ENCODE data around the gene ANO7. TPM values are rescaled to one million over a fixed set of nuclear protein-coding genes. Genes with fewer than 3 reads are reported as not detected.

The ANO7 gene
- total and polyA plus RNA-seq, 2 of the 13 experiments (the other 11 are each of a cell fraction or from before 2014, with no cell fraction given), result 4.1 to 4.9 TPM

DNA sequence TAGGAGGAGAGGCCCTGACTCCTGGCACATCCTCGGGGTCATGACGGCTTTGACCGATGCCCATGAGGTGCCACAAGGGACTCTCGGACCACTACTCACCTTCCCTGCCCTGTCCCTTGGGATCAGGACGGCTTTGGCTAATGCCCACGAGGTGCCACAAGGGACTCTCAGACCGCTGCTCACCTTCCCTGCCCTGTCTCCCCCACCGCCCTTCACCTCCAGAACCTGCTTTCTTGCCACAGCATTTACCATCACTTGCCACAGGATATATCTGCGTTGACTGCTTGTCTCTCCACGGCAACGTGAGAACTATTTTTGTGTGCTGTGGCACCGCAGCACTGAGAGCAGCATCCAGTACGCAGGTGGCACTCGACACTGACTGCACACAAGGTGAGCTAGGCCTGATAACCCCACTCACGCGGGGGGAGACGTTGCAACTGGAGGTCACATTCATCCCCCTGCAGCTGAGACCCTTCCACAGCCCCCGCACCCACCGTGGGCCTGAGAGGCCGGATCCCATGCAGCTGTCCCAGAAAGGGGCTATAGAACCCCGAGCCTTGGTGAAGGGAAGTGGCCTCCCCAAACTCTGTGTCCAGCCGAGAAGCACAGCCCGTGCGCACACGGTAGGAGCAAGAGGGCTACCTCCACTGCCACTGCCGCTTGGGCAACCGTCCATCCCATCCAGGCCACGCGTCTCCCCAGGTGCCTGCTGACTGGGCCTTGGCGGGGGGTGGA, 47.5 kb downstream of the ANO7 start (continued):
- TF ChIP-seq ZNF121 (CRISPR knock-in tag; IDR thresholded peaks at IDR 0.05) (no peak), CAMTA2 (CRISPR knock-in tag; IDR thresholded peaks at IDR 0.05; ENCODE audit: borderline replicate concordance) (0 out of 2 replicates have a peak, but pooled peaks have one; percentile 54), KIAA2018 (CRISPR knock-in tag; IDR thresholded peaks at IDR 0.05; ENCODE audit: borderline replicate concordance) (no peak), ZNF253 (CRISPR knock-in tag; IDR thresholded peaks at IDR 0.05; ENCODE audit: borderline replicate concordance) (0 out of 2 replicates have a peak, but pooled peaks have one; percentile 9), ZNF746 (CRISPR knock-in tag; IDR thresholded peaks at IDR 0.05) (no peak), CHCHD3 (CRISPR knock-in tag; IDR thresholded peaks at IDR 0.05) (no peak), ZHX2 (IDR thresholded peaks at IDR 0.05; ENCODE audit: low read depth) (no peak), ZHX2 (CRISPR knock-in tag; IDR thresholded peaks at IDR 0.05; ENCODE audit: borderline replicate concordance) (no peak), CENPT (CRISPR knock-in tag; IDR thresholded peaks at IDR 0.05; ENCODE audit: low read depth) (no peak), ZBTB7B (CRISPR knock-in tag; IDR thresholded peaks at IDR 0.05) (no peak), NCOA5 (CRISPR knock-in tag; IDR thresholded peaks at IDR 0.05) (no peak)
- TF ChIP-seq, protein P1, sequence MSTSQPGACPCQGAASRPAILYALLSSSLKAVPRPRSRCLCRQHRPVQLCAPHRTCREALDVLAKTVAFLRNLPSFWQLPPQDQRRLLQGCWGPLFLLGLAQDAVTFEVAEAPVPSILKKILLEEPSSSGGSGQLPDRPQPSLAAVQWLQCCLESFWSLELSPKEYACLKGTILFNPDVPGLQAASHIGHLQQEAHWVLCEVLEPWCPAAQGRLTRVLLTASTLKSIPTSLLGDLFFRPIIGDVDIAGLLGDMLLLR (CRISPR knock-in tag; IDR thresholded peaks at IDR 0.05), result 0 out of 2 replicates have a peak, but pooled peaks have one; percentile 45
